Neural crest cell (in vitro differentiated cells): Measurements from ENCODE around the gene AEN. TPM values are rescaled to one million over a fixed set of nuclear protein-coding genes. Genes with fewer than 3 reads are reported as not detected.

Experiments
- DNase-seq: peaks from one replicate; pipeline ENCODE4 v3.0.0; 2021; ENCODE audit warnings: low read depth, mixed read lengths, low spot score
- H3K27ac Mint-ChIP-seq: one replicate; pipeline ENCODE4 v1.8.0; 2021; ENCODE audit warnings: mild to moderate bottlenecking, mixed read lengths; ENCODE audit not compliant: unreplicated experiment
- H3K27me3 Mint-ChIP-seq: 2 replicates; pipeline ENCODE4 v1.8.0; 2021; ENCODE audit warnings: low read depth, mild to moderate bottlenecking, mixed read lengths
- H3K36me3 Mint-ChIP-seq: 2 replicates; pipeline ENCODE4 v1.8.0; 2021; ENCODE audit warnings: low read depth, mild to moderate bottlenecking, mixed read lengths
- H3K4me1 Mint-ChIP-seq: 2 replicates; pipeline ENCODE4 v1.8.0; 2021; ENCODE audit warnings: mixed read lengths
- H3K4me3 Mint-ChIP-seq: one replicate; pipeline ENCODE4 v1.8.0; 2021; ENCODE audit warnings: mild to moderate bottlenecking, mixed read lengths
- H3K9me3 Mint-ChIP-seq: 2 replicates; pipeline ENCODE4 v1.8.0; 2021; ENCODE audit warnings: mixed read lengths
- CTCF ChIP-seq: fragments of 200-600 bp; sonication (generic); conservative IDR thresholded peaks from 2 replicates; pipeline ENCODE4 v1.5.0; 2021; ENCODE audit warnings: antibody characterized with exemption, mild to moderate bottlenecking
- total RNA-seq: library from RNA; stranded (reverse); gene quantifications from 2 replicates; pipeline ENCODE4 v1.2.1, GENCODE V29; 2021

Gene AEN
- total RNA-seq, 1 donor from 2014 or later = 47.9 TPM

GRCh38 chr15:88655103-88655553 is 34.0 kb downstream of the AEN start:
- peaks cover 5% of the 10 kb centered on the region for H3K27me3 Mint-ChIP-seq
- H3K4me3 Mint-ChIP-seq = no peak overlapping the region
- no peaks in the 10 kb centered on the region for H3K9me3 Mint-ChIP-seq
- peaks cover 6% of the 10 kb centered on the region for H3K4me1 Mint-ChIP-seq
- no peak for DNase-seq
- no peak overlapping the region for H3K27ac Mint-ChIP-seq
- TF ChIP-seq CTCF = no peak
- no peaks in the 10 kb centered on the region for H3K36me3 Mint-ChIP-seq

- Mint-ChIP-seq H3K27ac (no peak overlapping the region), H3K4me1 (peaks cover 4% of the 10 kb centered on the region), H3K27me3 (peaks cover 5% of the 10 kb centered on the region), H3K9me3 (no peaks in the 10 kb centered on the region), H3K4me3 (no peak overlapping the region), H3K36me3 (no peaks in the 10 kb centered on the region)
- TF ChIP-seq CTCF = no peak
- DNase-seq = no peak
Measured at GRCh38 chr15:88655800-88656488, 34.8 kb downstream of the AEN start.

GRCh38 chr15:88656760-88657221 is 35.7 kb downstream of the AEN start:
- TF ChIP-seq CTCF = no peak
- H3K27me3 Mint-ChIP-seq = peaks cover 5% of the 10 kb centered on the region
- H3K36me3 Mint-ChIP-seq = no peaks in the 10 kb centered on the region
- H3K4me3 Mint-ChIP-seq = no peak overlapping the region
- H3K27ac Mint-ChIP-seq = no peak overlapping the region
- H3K4me1 Mint-ChIP-seq = no peaks in the 10 kb centered on the region
- H3K9me3 Mint-ChIP-seq = no peaks in the 10 kb centered on the region
- no peak for DNase-seq

- peaks cover 3% of the 10 kb centered on the region for H3K9me3 Mint-ChIP-seq
- no peaks in the 10 kb centered on the region for H3K4me1 Mint-ChIP-seq
- no peaks in the 10 kb centered on the region for H3K36me3 Mint-ChIP-seq
- no peak overlapping the region for H3K4me3 Mint-ChIP-seq
- DNase-seq = peak; percentile 45
- H3K27ac Mint-ChIP-seq = no peak overlapping the region
- H3K27me3 Mint-ChIP-seq = peaks cover 5% of the 10 kb centered on the region
- TF ChIP-seq CTCF = peak; percentile 78
Measured at GRCh38 chr15:88657326-88658069, 36.4 kb downstream of the AEN start.

GRCh38 chr15:88658070-88658965 is 37.2 kb downstream of the AEN start:
- TF ChIP-seq CTCF = no peak
- no peaks in the 10 kb centered on the region for H3K36me3 Mint-ChIP-seq
- H3K4me3 Mint-ChIP-seq = no peak overlapping the region
- DNase-seq = no peak
- H3K27me3 Mint-ChIP-seq = peaks cover 5% of the 10 kb centered on the region
- H3K9me3 Mint-ChIP-seq = peaks cover 3% of the 10 kb centered on the region
- H3K4me1 Mint-ChIP-seq = no peaks in the 10 kb centered on the region
- no peak overlapping the region for H3K27ac Mint-ChIP-seq
